Fibroblast of lung (primary cell): ENCODE results near the gene VSTM2B.

Experiments used
- CTCF ChIP-seq, 2 donors: IDR thresholded peaks in 1 of 2; conservative IDR thresholded peaks in 1 of 2; 1 replicate in 1 of 2; 2 replicates in 1 of 2; pipeline ENCODE4 v1.5.1; 2011 to 2012; ENCODE audit warnings: low read length in 2 of 2, control low read depth in 1 of 2, inconsistent platforms in 1 of 2, low read depth in 1 of 2, mild to moderate bottlenecking in 1 of 2
- EZH2 ChIP-seq: IDR thresholded peaks from 2 replicates; pipeline ENCODE4 v1.5.1; 2012; ENCODE audit warnings: low read length, control low read depth, mild to moderate bottlenecking; ENCODE audit errors: missing control alignments

GRCh38 chr19:29526730-29527499, 1.1 kb downstream of the VSTM2B start:
- TF ChIP-seq EZH2: peak; percentile 92
- no peak for TF ChIP-seq CTCF (conservative IDR thresholded peaks at IDR 0.05 in 1 of 2, IDR thresholded peaks at IDR 0.05 in 1 of 2; ENCODE audit: low read depth in 1 of 2, low read length in 2 of 2)
